ENCODE results near the gene ZNF791. TPM values are rescaled to one million over a fixed set of nuclear protein-coding genes. Genes with fewer than 3 reads are reported as not detected.
A peak's percentile ranks its signal among the peaks of the same experiment; 100 is the strongest.

Gene ZNF791
- total and polyA plus RNA-seq, 2 of the 13 experiments (the other 11 are each of a cell fraction or from before 2014, with no cell fraction given), result 12.8 to 17.4 TPM

DNA sequence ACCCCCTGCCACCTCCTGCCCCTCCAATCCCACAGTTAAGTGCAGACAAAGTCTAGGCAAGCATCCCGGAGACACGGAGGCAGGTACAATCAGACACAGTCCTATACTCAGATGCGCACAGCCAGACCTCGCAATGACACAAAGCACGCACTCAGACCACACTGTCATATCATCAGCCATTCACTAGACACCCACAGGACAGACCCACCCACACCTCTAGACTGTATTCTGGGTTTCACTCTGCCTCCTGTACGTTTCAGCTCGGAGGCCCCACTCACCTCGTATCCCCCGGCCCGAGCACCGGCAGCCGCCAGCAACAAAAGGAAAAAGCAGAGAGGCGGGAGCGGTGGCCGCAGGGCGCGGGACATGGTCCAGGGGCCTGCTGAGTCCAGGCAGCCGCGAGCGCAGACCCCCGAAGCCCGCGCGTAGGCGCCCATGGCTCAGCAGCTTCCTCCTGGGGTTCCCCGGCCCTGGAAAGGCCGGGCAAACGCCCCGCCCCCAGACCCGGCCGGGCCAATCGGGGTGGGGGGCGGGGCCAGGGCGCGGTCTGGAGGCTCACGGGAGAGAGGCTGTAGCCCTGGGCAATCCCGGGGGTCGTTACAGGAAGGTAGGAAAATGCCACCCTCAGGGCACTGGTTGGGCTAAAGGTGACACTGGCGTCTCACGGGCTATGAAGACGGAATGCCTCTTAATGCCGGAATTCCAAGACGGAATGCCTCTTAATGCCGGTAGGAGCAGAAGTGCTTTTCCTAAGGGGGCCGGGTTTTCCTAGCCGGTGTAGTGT is 55.7 kb downstream of the ZNF791 start, which contains the start of the genes MAN2B1 and WDR83 (continued):
- TF ChIP-seq, protein P1, sequence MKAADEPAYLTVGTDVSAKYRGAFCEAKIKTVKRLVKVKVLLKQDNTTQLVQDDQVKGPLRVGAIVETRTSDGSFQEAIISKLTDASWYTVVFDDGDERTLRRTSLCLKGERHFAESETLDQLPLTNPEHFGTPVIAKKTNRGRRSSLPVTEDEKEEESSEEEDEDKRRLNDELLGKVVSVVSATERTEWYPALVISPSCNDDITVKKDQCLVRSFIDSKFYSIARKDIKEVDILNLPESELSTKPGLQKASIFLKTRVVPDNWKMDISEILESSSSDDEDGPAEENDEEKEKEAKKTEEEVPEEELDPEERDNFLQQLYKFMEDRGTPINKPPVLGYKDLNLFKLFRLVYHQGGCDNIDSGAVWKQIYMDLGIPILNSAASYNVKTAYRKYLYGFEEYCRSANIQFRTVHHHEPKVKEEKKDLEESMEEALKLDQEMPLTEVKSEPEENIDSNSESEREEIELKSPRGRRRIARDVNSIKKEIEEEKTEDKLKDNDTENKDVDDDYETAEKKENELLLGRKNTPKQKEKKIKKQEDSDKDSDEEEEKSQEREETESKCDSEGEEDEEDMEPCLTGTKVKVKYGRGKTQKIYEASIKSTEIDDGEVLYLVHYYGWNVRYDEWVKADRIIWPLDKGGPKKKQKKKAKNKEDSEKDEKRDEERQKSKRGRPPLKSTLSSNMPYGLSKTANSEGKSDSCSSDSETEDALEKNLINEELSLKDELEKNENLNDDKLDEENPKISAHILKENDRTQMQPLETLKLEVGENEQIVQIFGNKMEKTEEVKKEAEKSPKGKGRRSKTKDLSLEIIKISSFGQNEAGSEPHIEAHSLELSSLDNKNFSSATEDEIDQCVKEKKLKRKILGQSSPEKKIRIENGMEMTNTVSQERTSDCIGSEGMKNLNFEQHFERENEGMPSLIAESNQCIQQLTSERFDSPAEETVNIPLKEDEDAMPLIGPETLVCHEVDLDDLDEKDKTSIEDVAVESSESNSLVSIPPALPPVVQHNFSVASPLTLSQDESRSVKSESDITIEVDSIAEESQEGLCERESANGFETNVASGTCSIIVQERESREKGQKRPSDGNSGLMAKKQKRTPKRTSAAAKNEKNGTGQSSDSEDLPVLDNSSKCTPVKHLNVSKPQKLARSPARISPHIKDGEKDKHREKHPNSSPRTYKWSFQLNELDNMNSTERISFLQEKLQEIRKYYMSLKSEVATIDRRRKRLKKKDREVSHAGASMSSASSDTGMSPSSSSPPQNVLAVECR (CRISPR knock-in tag; IDR thresholded peaks at IDR 0.05; ENCODE audit: borderline replicate concordance), result peak; percentile 71; the same call in 1 of the 2 replicates
- TF ChIP-seq, protein P2, sequence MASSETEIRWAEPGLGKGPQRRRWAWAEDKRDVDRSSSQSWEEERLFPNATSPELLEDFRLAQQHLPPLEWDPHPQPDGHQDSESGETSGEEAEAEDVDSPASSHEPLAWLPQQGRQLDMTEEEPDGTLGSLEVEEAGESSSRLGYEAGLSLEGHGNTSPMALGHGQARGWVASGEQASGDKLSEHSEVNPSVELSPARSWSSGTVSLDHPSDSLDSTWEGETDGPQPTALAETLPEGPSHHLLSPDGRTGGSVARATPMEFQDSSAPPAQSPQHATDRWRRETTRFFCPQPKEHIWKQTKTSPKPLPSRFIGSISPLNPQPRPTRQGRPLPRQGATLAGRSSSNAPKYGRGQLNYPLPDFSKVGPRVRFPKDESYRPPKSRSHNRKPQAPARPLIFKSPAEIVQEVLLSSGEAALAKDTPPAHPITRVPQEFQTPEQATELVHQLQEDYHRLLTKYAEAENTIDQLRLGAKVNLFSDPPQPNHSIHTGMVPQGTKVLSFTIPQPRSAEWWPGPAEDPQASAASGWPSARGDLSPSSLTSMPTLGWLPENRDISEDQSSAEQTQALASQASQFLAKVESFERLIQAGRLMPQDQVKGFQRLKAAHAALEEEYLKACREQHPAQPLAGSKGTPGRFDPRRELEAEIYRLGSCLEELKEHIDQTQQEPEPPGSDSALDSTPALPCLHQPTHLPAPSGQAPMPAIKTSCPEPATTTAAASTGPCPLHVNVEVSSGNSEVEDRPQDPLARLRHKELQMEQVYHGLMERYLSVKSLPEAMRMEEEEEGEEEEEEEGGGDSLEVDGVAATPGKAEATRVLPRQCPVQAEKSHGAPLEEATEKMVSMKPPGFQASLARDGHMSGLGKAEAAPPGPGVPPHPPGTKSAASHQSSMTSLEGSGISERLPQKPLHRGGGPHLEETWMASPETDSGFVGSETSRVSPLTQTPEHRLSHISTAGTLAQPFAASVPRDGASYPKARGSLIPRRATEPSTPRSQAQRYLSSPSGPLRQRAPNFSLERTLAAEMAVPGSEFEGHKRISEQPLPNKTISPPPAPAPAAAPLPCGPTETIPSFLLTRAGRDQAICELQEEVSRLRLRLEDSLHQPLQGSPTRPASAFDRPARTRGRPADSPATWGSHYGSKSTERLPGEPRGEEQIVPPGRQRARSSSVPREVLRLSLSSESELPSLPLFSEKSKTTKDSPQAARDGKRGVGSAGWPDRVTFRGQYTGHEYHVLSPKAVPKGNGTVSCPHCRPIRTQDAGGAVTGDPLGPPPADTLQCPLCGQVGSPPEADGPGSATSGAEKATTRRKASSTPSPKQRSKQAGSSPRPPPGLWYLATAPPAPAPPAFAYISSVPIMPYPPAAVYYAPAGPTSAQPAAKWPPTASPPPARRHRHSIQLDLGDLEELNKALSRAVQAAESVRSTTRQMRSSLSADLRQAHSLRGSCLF (CRISPR knock-in tag; IDR thresholded peaks at IDR 0.05; ENCODE audit: borderline replicate concordance), result 0 out of 2 replicates have a peak, but pooled peaks have one; percentile 30
- TF ChIP-seq NFYC (CRISPR knock-in tag; IDR thresholded peaks at IDR 0.05) (peak; percentile 72), ZBTB7A (CRISPR knock-in tag; IDR thresholded peaks at IDR 0.05) (peak; percentile 26; the same call in 1 of the 2 replicates), ZNF256 (CRISPR knock-in tag; conservative IDR thresholded peaks at IDR 0.05) (no peak), HOXA5 (CRISPR knock-in tag; IDR thresholded peaks at IDR 0.05) (peak; percentile 70), ZFY (CRISPR knock-in tag; IDR thresholded peaks at IDR 0.05) (peak; percentile 81), ZNF800 (CRISPR knock-in tag; IDR thresholded peaks at IDR 0.05) (no peak), YEATS2 (CRISPR knock-in tag; IDR thresholded peaks at IDR 0.05; ENCODE audit: borderline replicate concordance) (peak; percentile 58; the same call in 1 of the 2 replicates), TARDBP (CRISPR knock-in tag; IDR thresholded peaks at IDR 0.05) (no peak)
- TF ChIP-seq, protein P3, sequence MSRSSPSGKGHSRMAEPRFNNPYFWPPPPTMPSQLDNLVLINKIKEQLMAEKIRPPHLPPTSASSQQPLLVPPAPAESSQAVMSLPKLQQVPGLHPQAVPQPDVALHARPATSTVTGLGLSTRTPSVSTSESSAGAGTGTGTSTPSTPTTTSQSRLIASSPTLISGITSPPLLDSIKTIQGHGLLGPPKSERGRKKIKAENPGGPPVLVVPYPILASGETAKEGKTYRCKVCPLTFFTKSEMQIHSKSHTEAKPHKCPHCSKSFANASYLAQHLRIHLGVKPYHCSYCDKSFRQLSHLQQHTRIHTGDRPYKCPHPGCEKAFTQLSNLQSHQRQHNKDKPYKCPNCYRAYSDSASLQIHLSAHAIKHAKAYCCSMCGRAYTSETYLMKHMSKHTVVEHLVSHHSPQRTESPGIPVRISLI (CRISPR knock-in tag; IDR thresholded peaks at IDR 0.05; ENCODE audit: borderline replicate concordance), result no peak
- TF ChIP-seq, protein P4, sequence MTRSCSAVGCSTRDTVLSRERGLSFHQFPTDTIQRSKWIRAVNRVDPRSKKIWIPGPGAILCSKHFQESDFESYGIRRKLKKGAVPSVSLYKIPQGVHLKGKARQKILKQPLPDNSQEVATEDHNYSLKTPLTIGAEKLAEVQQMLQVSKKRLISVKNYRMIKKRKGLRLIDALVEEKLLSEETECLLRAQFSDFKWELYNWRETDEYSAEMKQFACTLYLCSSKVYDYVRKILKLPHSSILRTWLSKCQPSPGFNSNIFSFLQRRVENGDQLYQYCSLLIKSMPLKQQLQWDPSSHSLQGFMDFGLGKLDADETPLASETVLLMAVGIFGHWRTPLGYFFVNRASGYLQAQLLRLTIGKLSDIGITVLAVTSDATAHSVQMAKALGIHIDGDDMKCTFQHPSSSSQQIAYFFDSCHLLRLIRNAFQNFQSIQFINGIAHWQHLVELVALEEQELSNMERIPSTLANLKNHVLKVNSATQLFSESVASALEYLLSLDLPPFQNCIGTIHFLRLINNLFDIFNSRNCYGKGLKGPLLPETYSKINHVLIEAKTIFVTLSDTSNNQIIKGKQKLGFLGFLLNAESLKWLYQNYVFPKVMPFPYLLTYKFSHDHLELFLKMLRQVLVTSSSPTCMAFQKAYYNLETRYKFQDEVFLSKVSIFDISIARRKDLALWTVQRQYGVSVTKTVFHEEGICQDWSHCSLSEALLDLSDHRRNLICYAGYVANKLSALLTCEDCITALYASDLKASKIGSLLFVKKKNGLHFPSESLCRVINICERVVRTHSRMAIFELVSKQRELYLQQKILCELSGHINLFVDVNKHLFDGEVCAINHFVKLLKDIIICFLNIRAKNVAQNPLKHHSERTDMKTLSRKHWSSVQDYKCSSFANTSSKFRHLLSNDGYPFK (CRISPR knock-in tag; IDR thresholded peaks at IDR 0.05; ENCODE audit: borderline replicate concordance), result peak; percentile 53; the same call in 1 of the 2 replicates
